ENCODE data around the gene SYT7.
"Not testable (repeated sequence)": the region's sequence is repeated elsewhere in the genome, so short reads cannot be mapped to it uniquely, and the experiment has no call there.

SYT7 gene

GRCh38 chr11:61625525-61625924 is 44.6 kb upstream of the SYT7 start:
- H3K9ac ChIP-seq (ENCODE audit: insufficient read length, low read depth): no peak overlapping the region
- no peaks in the 10 kb centered on the region for H3K36me3 ChIP-seq (ENCODE audit: insufficient read depth, insufficient read length, low read length)
- no peak overlapping the region for H3K4me3 ChIP-seq (ENCODE audit: insufficient read length, low read depth)
- H3K9me3 ChIP-seq (ENCODE audit: insufficient read depth, low read length): no peaks in the 10 kb centered on the region
- TF ChIP-seq ZNF274 (IDR thresholded peaks at IDR 0.05; ENCODE audit: low read depth, low read length): no peak
- TF ChIP-seq YY1 (IDR thresholded peaks at IDR 0.05; ENCODE audit: insufficient read depth, insufficient read length): no peak
- TF ChIP-seq SUZ12 (IDR thresholded peaks at IDR 0.05; ENCODE audit: extremely low read depth, insufficient read depth, insufficient read length): no peak
- H3K27me3 ChIP-seq (ENCODE audit: insufficient read depth, insufficient read length): no peaks in the 10 kb centered on the region
- peaks cover 14% of the 10 kb centered on the region for H3K4me1 ChIP-seq (ENCODE audit: insufficient read depth, insufficient read length)
- no peak for DNase-seq (ENCODE audit: low read depth, low spot score)

- Histone ChIP-seq H3K36me3 (ENCODE audit: insufficient read depth, insufficient read length, low read length) (no peaks in the 10 kb centered on the region), H3K27me3 (ENCODE audit: insufficient read depth, insufficient read length) (no peaks in the 10 kb centered on the region), H3K4me1 (ENCODE audit: insufficient read depth, insufficient read length) (peaks cover 18% of the 10 kb centered on the region), H3K9ac (ENCODE audit: insufficient read length, low read depth) (no peak overlapping the region), H3K9me3 (ENCODE audit: insufficient read depth, low read length) (no peaks in the 10 kb centered on the region), H3K4me3 (ENCODE audit: insufficient read length, low read depth) (no peak overlapping the region)
- no peak for DNase-seq (ENCODE audit: low read depth, low spot score)
- no peak for TF ChIP-seq YY1 (IDR thresholded peaks at IDR 0.05; ENCODE audit: insufficient read depth, insufficient read length)
These were observed 41.2 kb upstream of the SYT7 start for GRCh38 chr11:61621917-61622585.

DNA sequence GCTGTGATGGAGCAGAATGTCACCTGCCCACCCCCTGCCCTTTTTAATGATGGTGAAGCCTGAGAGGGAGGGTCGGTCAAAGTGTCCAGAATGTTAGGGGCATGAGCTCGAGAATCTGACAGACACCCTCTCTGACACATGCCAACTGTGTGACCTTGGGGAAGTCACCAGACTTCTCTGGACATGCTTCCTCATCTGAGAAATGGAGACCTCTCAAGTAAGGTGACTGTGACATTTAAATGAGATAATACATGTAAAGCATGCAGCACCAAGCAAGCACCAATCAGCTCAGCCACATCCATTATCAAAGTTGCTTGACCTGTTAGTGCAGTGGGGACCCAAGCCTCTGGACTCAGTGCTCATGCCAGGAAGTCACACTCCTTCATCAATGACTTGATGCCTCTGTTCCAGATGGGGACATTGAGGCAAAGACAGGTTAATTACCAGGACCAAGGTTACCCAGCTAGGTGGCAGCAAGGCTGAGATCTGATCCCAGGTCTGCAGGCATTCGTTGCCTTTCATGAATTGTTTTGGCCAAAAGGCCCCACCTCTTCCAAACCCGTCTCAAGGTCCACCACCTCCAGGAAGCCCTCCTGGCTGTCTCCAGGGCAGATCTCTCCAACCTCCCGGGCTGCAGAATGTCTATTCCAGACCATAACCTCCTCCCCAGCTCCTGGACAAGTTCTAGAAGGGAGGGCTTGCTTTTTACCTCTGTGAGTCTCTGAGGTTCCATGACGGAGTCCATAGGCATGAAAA is 38.8 kb upstream of the SYT7 start:
- H3K27me3 ChIP-seq (ENCODE audit: insufficient read depth, insufficient read length): no peaks in the 10 kb centered on the region
- H3K4me1 ChIP-seq (ENCODE audit: insufficient read depth, insufficient read length): peaks cover 11% of the 10 kb centered on the region
- DNase-seq (ENCODE audit: low read depth, low spot score): no peak
- no peak overlapping the region for H3K4me3 ChIP-seq (ENCODE audit: insufficient read length, low read depth)
- H3K36me3 ChIP-seq (ENCODE audit: insufficient read depth, insufficient read length, low read length): no peaks in the 10 kb centered on the region
- no peak overlapping the region for H3K9ac ChIP-seq (ENCODE audit: insufficient read length, low read depth)
- H3K9me3 ChIP-seq (ENCODE audit: insufficient read depth, low read length): no peaks in the 10 kb centered on the region
- no peak for TF ChIP-seq SUZ12 (IDR thresholded peaks at IDR 0.05; ENCODE audit: extremely low read depth, insufficient read depth, insufficient read length)
- TF ChIP-seq ZNF274 (IDR thresholded peaks at IDR 0.05; ENCODE audit: low read depth, low read length): no peak
- no peak for TF ChIP-seq YY1 (IDR thresholded peaks at IDR 0.05; ENCODE audit: insufficient read depth, insufficient read length)

- DNase-seq (ENCODE audit: low read depth, low spot score): no peak
- no peak overlapping the region for H3K4me3 ChIP-seq (ENCODE audit: insufficient read length, low read depth)
- H3K4me1 ChIP-seq (ENCODE audit: insufficient read depth, insufficient read length): peaks cover 11% of the 10 kb centered on the region
- H3K36me3 ChIP-seq (ENCODE audit: insufficient read depth, insufficient read length, low read length): no peaks in the 10 kb centered on the region
- no peak for TF ChIP-seq SUZ12 (IDR thresholded peaks at IDR 0.05; ENCODE audit: extremely low read depth, insufficient read depth, insufficient read length)
- no peak for TF ChIP-seq YY1 (IDR thresholded peaks at IDR 0.05; ENCODE audit: insufficient read depth, insufficient read length)
- no peak for TF ChIP-seq ZNF274 (IDR thresholded peaks at IDR 0.05; ENCODE audit: low read depth, low read length)
- H3K27me3 ChIP-seq (ENCODE audit: insufficient read depth, insufficient read length): no peaks in the 10 kb centered on the region
- no peaks in the 10 kb centered on the region for H3K9me3 ChIP-seq (ENCODE audit: insufficient read depth, low read length)
- H3K9ac ChIP-seq (ENCODE audit: insufficient read length, low read depth): no peak overlapping the region
These were observed 38.1 kb upstream of the SYT7 start for GRCh38 chr11:61618978-61619377.

- no peaks in the 10 kb centered on the region for H3K27me3 ChIP-seq (ENCODE audit: insufficient read depth, insufficient read length)
- H3K4me1 ChIP-seq (ENCODE audit: insufficient read depth, insufficient read length): peaks cover 11% of the 10 kb centered on the region
- H3K4me3 ChIP-seq (ENCODE audit: insufficient read length, low read depth): no peak overlapping the region
- TF ChIP-seq ZNF274 (IDR thresholded peaks at IDR 0.05; ENCODE audit: low read depth, low read length) (no peak), SUZ12 (IDR thresholded peaks at IDR 0.05; ENCODE audit: extremely low read depth, insufficient read depth, insufficient read length) (no peak), YY1 (IDR thresholded peaks at IDR 0.05; ENCODE audit: insufficient read depth, insufficient read length) (no peak)
- no peak for DNase-seq (ENCODE audit: low read depth, low spot score)
- H3K9ac ChIP-seq (ENCODE audit: insufficient read length, low read depth): no peak overlapping the region
- H3K36me3 ChIP-seq (ENCODE audit: insufficient read depth, insufficient read length, low read length): no peaks in the 10 kb centered on the region
- H3K9me3 ChIP-seq (ENCODE audit: insufficient read depth, low read length): no peaks in the 10 kb centered on the region
These were observed 36.6 kb upstream of the SYT7 start for GRCh38 chr11:61617515-61617914.

- Histone ChIP-seq H3K9me3 (ENCODE audit: insufficient read depth, low read length) (no peaks in the 10 kb centered on the region), H3K4me1 (ENCODE audit: insufficient read depth, insufficient read length) (peaks cover 8% of the 10 kb centered on the region), H3K9ac (ENCODE audit: insufficient read length, low read depth) (no peak overlapping the region), H3K4me3 (ENCODE audit: insufficient read length, low read depth) (no peak overlapping the region), H3K27me3 (ENCODE audit: insufficient read depth, insufficient read length) (no peaks in the 10 kb centered on the region), H3K36me3 (ENCODE audit: insufficient read depth, insufficient read length, low read length) (no peaks in the 10 kb centered on the region)
- DNase-seq (ENCODE audit: low read depth, low spot score): no peak
- TF ChIP-seq SUZ12 (IDR thresholded peaks at IDR 0.05; ENCODE audit: extremely low read depth, insufficient read depth, insufficient read length) (no peak), ZNF274 (IDR thresholded peaks at IDR 0.05; ENCODE audit: low read depth, low read length) (no peak), YY1 (IDR thresholded peaks at IDR 0.05; ENCODE audit: insufficient read depth, insufficient read length) (no peak)
These were observed 35.6 kb upstream of the SYT7 start for GRCh38 chr11:61616434-61616833.

DNA sequence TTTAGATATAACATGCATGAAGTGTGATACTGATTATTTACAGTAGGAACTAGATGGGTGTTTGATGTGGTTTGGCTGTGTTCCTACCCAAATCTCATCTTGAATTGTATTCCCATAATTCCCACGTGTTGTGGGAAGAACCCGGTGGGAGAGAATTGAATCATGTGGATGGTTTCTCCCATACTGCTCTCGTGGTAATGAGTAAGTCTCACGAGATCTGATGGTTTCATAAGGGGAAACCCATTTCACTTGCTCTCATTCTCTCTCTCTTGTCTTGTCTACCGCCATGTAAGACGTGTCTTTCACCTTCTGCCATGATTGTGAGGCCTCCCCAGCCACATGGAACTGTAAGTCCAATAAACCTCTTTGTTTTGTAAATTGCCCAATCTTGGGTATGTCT is 33.9 kb upstream of the SYT7 start:
- not testable (repeated sequence) for H3K36me3 ChIP-seq (ENCODE audit: insufficient read depth, insufficient read length, low read length); H3K4me3 ChIP-seq (ENCODE audit: insufficient read length, low read depth); H3K9me3 ChIP-seq (ENCODE audit: insufficient read depth, low read length); H3K9ac ChIP-seq (ENCODE audit: insufficient read length, low read depth); DNase-seq (ENCODE audit: low read depth, low spot score); H3K27me3 ChIP-seq (ENCODE audit: insufficient read depth, insufficient read length)
- peaks cover 21% of the 10 kb centered on the region for H3K4me1 ChIP-seq (ENCODE audit: insufficient read depth, insufficient read length)
